GM23248 (cell line): Measurements from ENCODE around the gene FARS2. TPM values are rescaled to one million over a fixed set of nuclear protein-coding genes. Genes with fewer than 3 reads are reported as not detected.

Source experiments
- DNase-seq: peaks from one replicate; pipeline ENCODE4 v3.0.0-alpha.2; 2015
- H2AFZ ChIP-seq: fragments of 200-600 bp; sonication (generic); 2 replicates; pipeline ENCODE4 v1.6.1; 2016; ENCODE audit warnings: antibody characterized with exemption
- H3F3A ChIP-seq: fragments of 200-600 bp; sonication (generic); 2 replicates; pipeline ENCODE4 v1.6.1; 2016; ENCODE audit warnings: mild to moderate bottlenecking, antibody characterized with exemption, mixed run types; ENCODE audit not compliant: insufficient read depth
- H3K27ac ChIP-seq: fragments of 200-600 bp; sonication (generic); 2 replicates; pipeline ENCODE4 v1.5.1; 2016; ENCODE audit warnings: mild to moderate bottlenecking
- H3K27me3 ChIP-seq: fragments of 200-600 bp; sonication (generic); replicated peaks from 2 replicates; pipeline ENCODE4 v1.6.1; 2016; ENCODE audit warnings: mild to moderate bottlenecking; ENCODE audit not compliant: insufficient read depth
- H3K36me3 ChIP-seq: fragments of 200-600 bp; sonication (generic); 2 replicates; pipeline ENCODE4 v1.6.1; 2016; ENCODE audit warnings: low read depth, mild to moderate bottlenecking
- H3K4me1 ChIP-seq: fragments of 200-600 bp; sonication (generic); 2 replicates; pipeline ENCODE4 v1.6.1; 2016; ENCODE audit warnings: mild to moderate bottlenecking; ENCODE audit not compliant: insufficient read depth
- H3K4me2 ChIP-seq: fragments of 200-600 bp; sonication (generic); one replicate; pipeline ENCODE4 v1.6.1; 2016; ENCODE audit warnings: mild to moderate bottlenecking; ENCODE audit not compliant: unreplicated experiment
- H3K4me3 ChIP-seq: fragments of 200-600 bp; sonication (generic); 2 replicates; pipeline ENCODE4 v1.5.1; 2016; ENCODE audit warnings: mild to moderate bottlenecking
- H3K79me2 ChIP-seq: fragments of 200-600 bp; sonication (generic); 2 replicates; pipeline ENCODE4 v1.6.1; 2016; ENCODE audit warnings: mild to moderate bottlenecking; ENCODE audit not compliant: insufficient read depth
- H3K9ac ChIP-seq: fragments of 200-600 bp; sonication (generic); 2 replicates; pipeline ENCODE4 v1.6.1; 2016; ENCODE audit warnings: mild to moderate bottlenecking
- H3K9me2 ChIP-seq: fragments of 200-600 bp; sonication (generic); 2 replicates; pipeline ENCODE4 v1.6.1; 2016; ENCODE audit warnings: mixed run types, mild to moderate bottlenecking, moderate library complexity; ENCODE audit not compliant: insufficient read depth
- H3K9me3 ChIP-seq: fragments of 200-600 bp; sonication (generic); one replicate; pipeline ENCODE4 v1.6.1; 2017; ENCODE audit warnings: low read depth
- H4K20me1 ChIP-seq: fragments of 200-600 bp; sonication (generic); 2 replicates; pipeline ENCODE4 v1.6.0; 2016; ENCODE audit not compliant: insufficient read depth
- EZH2 ChIP-seq: fragments of 200-600 bp; sonication (generic); IDR thresholded peaks from 2 replicates; pipeline ENCODE4 v1.6.1; 2018; ENCODE audit warnings: antibody characterized with exemption, mild to moderate bottlenecking; ENCODE audit not compliant: insufficient read depth, poor library complexity, severe bottlenecking
- EZH2phosphoT487 ChIP-seq: fragments of 200-600 bp; sonication (generic); IDR thresholded peaks from 2 replicates; pipeline ENCODE4 v1.6.1; 2018; ENCODE audit warnings: antibody characterized with exemption, moderate library complexity, mild to moderate bottlenecking, low read depth; ENCODE audit not compliant: insufficient read depth
- WGBS, 2 experiments: methylation state at CpG; one replicate each; pipeline ENCODE4 v1.1.6; 2015 to 2017; ENCODE audit warnings: low lambda C conversion rate in 2 of 2, low coverage in 1 of 2; ENCODE audit errors: missing lambda C conversion rate in 2 of 2; 5-methylcytosine and 5-hydroxymethylcytosine counted together
- in situ Hi-C: fragments of 300-500 bp; cut with MboI; formaldehyde crosslinking; loops from 2 replicates; pipeline ENCODE4 v1.15.0; 2020
- polyA plus RNA-seq: library from polyadenylated mRNA; unstranded; fragments of >200 nt; fragmentation: Nextera tagmentation; extraction: Ambion mirVana; gene quantifications from 2 replicates; pipeline ENCODE4 v1.2.1, GENCODE V29; 2016
- total RNA-seq: library from RNA; depleted of rRNA; stranded (reverse); fragments of >200 nt; shearing (Covaris generic); gene quantifications from 2 replicates; pipeline ENCODE4 v1.2.3, GENCODE V29; 2014

The FARS2 gene
- total and polyA plus RNA-seq, 2 experiments from 2014 or later = 15.1 to 16.5 TPM

GRCh38 chr6:5343998-5344397 is 82.7 kb downstream of the FARS2 start:
- H3K4me1 ChIP-seq = no peaks in the 10 kb centered on the region
- H3K27me3 ChIP-seq = no peaks in the 10 kb centered on the region
- H3K9ac ChIP-seq = no peak overlapping the region
- TF ChIP-seq EZH2 = no peak
- TF ChIP-seq EZH2phosphoT487 = no peak
- in situ Hi-C loops = no loop called here
- H3K79me2 ChIP-seq = peaks cover 15% of the 10 kb centered on the region; the same call in 1 of the 2 replicates
- H3K4me2 ChIP-seq = no peak overlapping the region
- H3K36me3 ChIP-seq = no peaks in the 10 kb centered on the region
- no peaks in the 10 kb centered on the region for H3K9me3 ChIP-seq
- no peaks in the 10 kb centered on the region for H3F3A ChIP-seq
- H2AFZ ChIP-seq = no peak overlapping the region
- no peaks in the 10 kb centered on the region for H3K9me2 ChIP-seq
- no peak for DNase-seq
- WGBS, 2 experiments = 95% methylated on average over 11 of the region's 11 CpGs
- no peak overlapping the region for H3K27ac ChIP-seq
- H3K4me3 ChIP-seq = no peak overlapping the region
- no peaks in the 10 kb centered on the region for H4K20me1 ChIP-seq

- no peak for TF ChIP-seq EZH2
- no peak for TF ChIP-seq EZH2phosphoT487
- H3F3A ChIP-seq = no peaks in the 10 kb centered on the region
- no peak overlapping the region for H3K27ac ChIP-seq
- H3K9me2 ChIP-seq = no peaks in the 10 kb centered on the region
- H3K4me2 ChIP-seq = no peak overlapping the region
- no peak overlapping the region for H3K4me3 ChIP-seq
- H3K4me1 ChIP-seq = no peaks in the 10 kb centered on the region
- H3K9me3 ChIP-seq = no peaks in the 10 kb centered on the region
- no peaks in the 10 kb centered on the region; the same call in 1 of the 2 replicates for H4K20me1 ChIP-seq
- no peaks in the 10 kb centered on the region for H3K36me3 ChIP-seq
- in situ Hi-C loops = no loop called here
- no peaks in the 10 kb centered on the region for H3K27me3 ChIP-seq
- H2AFZ ChIP-seq = no peak overlapping the region
- 82 to 84% methylated on average over 6 of the region's 6 CpGs for WGBS, 2 experiments
- H3K79me2 ChIP-seq = peaks cover 12% of the 10 kb centered on the region; the same call in 1 of the 2 replicates
- no peak for DNase-seq
- H3K9ac ChIP-seq = no peak overlapping the region
These were observed 84.0 kb downstream of the FARS2 start for GRCh38 chr6:5345324-5345723.

GRCh38 chr6:5351552-5352210 is 90.4 kb downstream of the FARS2 start:
- peaks cover 8% of the 10 kb centered on the region; the same call in 1 of the 2 replicates for H3K79me2 ChIP-seq
- H3K9me2 ChIP-seq = no peaks in the 10 kb centered on the region
- no peaks in the 10 kb centered on the region for H3K9me3 ChIP-seq
- no peak overlapping the region for H3K27ac ChIP-seq
- H3K27me3 ChIP-seq = no peaks in the 10 kb centered on the region
- H2AFZ ChIP-seq = no peak overlapping the region
- H3K9ac ChIP-seq = no peak overlapping the region
- H3K4me1 ChIP-seq = no peaks in the 10 kb centered on the region
- no peak overlapping the region for H3K4me2 ChIP-seq
- 90% methylated on average over 6 of the region's 6 CpGs for WGBS, 2 experiments
- no peaks in the 10 kb centered on the region for H3F3A ChIP-seq
- no peak for DNase-seq
- no peak overlapping the region for H3K4me3 ChIP-seq
- in situ Hi-C loops = no loop called here
- H3K36me3 ChIP-seq = no peaks in the 10 kb centered on the region
- TF ChIP-seq EZH2 (no peak), EZH2phosphoT487 (no peak)
- no peaks in the 10 kb centered on the region; the same call in 1 of the 2 replicates for H4K20me1 ChIP-seq

- in situ Hi-C loops = no loop called here
- Histone ChIP-seq H3K9ac (no peak overlapping the region), H3K27me3 (no peaks in the 10 kb centered on the region), H3F3A (no peaks in the 10 kb centered on the region), H3K4me3 (no peak overlapping the region), H2AFZ (no peak overlapping the region), H3K79me2 (0 out of 2 replicates have a peak, but pooled peaks cover 3% of the 10 kb centered on the region), H4K20me1 (no peaks in the 10 kb centered on the region; the same call in 1 of the 2 replicates), H3K9me3 (no peaks in the 10 kb centered on the region), H3K4me1 (no peaks in the 10 kb centered on the region), H3K4me2 (no peak overlapping the region), H3K27ac (no peak overlapping the region), H3K36me3 (no peaks in the 10 kb centered on the region), H3K9me2 (no peaks in the 10 kb centered on the region)
- no peak for TF ChIP-seq EZH2phosphoT487
- no peak for TF ChIP-seq EZH2
- DNase-seq = no peak
- 93 to 100% methylated on average over 1 of the region's 1 CpG for WGBS, 2 experiments
These were observed 92.7 kb downstream of the FARS2 start for GRCh38 chr6:5353971-5354370.
